HG03064 (cell line): Measurements from ENCODE around the gene NELFE.
"Not testable (repeated sequence)": the region's sequence is repeated elsewhere in the genome, so short reads cannot be mapped to it uniquely, and the experiment has no call there.

Experiments used
- ATAC-seq: cut with Tn5 transposase; IDR thresholded peaks from one replicate; pipeline ENCODE4 v1.9.1; 2021; ENCODE audit warnings: low read depth; ENCODE audit not compliant: unreplicated experiment

NELFE gene

DNA sequence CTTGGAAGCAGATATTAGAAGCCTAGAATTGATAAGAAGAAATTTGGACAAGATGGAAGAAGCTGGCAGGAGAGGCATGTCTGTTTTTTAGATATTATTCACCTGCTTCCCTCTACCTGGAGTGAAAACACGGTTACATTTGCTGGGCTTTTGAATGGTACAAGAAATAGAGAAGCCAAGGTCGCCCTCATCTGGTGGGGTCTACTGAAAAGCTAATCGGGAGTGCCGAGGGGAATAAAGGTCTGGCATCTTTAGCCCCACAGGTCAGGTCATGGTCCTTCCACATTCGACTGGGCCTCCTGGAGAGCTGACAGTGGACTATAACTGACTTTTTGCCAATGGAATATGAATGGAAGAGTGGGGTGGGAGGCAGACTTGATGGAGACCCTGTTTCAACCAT lies 35.8 kb downstream of the NELFE start:
- no peak for ATAC-seq

DNA sequence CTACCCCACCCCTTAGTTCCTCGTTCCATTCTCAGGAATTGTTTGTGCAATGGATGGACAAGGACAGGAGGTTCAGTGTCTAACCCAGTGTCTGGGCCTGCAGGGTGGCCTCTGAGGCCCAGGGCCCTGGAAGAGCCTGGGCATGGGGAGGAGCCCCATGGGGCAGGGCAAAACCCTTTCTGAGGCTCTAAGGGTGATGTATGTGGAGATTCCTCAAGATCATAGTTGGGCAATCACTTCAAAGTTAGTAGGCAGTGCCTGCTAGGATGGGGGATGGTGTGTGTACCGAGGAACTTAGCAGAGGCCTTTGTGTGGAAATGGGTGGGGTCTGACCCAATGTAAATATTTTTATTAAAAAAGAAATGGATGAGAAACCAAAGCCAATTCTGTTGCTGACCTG lies 38.0 kb downstream of the NELFE start:
- no peak for ATAC-seq

DNA sequence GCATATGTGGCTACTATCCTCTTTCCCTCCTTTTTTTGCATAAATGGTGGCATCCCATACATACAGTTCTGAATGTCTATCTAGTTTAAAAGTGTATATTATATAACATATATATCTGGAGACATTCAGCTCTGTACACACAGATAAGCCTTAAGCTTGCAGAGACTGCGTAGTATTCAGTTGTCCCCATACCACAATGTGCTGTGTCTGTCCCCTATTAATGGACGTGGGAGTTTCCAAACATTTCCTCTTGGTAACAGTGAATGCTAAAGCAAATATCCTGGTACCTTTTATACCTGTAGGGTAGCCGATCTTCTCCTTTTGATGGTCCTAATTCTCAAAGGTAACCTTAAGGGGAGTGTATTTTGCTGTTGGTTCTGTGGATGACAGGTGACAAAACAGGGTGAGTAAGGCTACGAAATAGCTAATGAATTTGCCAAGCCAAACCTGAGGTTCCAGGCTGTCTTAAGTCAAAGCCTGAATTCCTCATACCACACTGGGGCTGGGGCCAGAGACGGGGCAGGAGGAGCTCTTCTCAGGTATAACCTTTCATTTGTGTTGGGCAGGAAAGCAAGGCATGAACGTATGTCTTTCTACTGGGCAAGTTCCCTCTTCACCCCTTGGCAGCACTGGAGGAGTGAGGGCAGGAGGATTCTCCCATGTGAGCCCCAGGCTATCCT lies 39.0 kb downstream of the NELFE start:
- no peak for ATAC-seq

DNA sequence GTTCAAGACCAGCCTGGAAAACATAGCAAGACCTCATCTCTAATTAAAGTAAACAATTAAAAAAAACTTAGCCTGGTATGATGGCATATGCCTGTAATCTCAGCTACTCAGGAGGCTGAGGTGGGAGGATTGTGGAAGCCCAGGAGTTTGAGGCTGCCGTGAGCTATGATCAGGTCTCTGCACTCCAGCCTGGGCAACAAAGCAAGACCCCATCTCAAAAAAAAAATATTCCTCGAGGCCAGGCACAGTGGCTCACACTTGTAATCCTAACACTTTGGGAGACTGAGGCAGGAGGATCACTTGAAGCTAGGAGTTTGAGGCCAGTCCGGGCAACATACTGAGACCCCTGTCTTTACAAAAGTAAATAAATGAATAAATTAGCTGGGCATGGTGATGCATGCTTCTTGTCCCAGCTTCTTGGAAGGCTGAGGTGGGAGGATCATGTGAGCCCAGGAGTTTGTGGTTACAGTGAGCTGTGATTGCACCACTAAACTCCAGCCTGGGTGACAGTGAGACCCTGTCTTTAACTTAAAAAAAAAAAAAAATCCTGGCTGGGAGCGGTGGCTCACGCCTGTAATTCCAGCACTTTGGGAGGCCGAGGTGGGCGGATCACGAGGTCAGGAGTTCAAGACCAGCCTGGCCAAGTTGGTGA lies 40.6 kb downstream of the NELFE start:
- no peak for ATAC-seq

DNA sequence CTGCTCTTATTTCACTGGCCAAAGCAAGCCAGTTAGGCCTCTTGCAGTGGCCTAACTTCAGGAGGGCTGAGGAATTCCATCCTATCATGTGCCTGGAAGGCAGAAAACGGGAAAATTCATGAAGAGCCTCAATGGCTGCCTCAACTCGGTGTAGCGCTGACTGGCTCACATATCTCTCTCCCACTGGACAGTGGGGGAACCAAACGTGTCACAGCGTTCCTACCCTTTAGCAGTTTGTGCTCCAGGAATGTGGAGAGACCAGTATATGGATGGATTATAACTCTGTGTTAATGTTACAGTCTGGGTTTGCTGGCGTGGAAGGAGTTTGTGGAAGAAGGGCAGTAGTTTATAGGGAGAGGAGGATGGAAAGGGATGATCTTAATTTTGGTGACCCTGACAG lies 43.0 kb downstream of the NELFE start:
- ATAC-seq = no peak

DNA sequence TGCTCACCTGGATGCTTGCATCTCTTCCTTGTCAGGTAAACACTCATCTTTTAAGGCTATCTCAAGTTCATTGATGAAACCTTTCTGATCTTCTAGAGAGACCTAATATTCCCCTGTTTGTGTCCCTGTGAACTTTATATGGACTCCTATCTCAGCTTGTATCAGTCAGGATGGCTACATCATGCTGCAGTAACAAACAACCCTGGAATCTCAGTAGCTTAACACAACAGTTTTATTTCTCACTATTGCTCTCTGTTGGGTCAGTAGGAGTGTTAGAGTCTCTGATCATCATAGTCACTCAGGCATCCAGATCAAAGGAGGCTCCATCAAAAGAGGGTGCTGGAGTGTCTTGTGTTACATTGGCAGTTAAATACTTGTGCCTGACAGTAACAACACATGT lies 43.4 kb downstream of the NELFE start:
- no peak for ATAC-seq

DNA sequence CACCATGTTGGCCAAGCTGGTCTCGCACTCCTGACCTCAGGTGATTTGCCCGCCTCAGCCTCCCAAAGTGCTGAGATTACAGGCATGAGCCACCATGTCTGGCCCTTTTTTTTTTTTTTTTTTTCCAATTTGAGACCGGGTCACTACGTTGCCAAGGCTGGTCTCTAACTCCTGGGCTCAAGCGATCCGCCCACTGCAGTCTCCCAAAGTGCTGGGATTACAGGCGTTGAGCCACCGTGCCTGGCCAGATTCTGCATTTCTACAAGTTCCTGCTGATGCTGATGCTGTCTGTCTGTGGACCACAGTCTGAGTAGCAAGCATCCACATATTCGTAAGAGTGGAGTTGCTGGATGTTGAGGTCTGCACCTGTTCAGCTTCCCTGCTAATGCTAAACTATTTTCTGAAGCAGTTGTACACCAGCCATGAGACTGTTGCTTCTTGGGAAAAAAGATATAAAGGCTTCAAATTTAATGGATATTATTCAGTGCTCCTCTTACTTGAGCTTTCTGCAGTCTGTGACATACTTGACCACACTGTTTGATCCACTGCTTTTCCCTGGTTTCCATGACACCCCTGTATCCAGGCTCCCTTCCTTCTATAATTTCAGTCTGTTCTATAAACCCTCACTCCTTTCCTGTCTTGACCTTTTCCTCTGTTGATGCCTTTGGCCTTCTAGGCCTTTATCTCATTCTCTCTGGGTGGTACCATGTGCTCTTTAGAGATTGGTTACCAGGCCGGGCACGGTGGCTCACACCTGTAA lies 46.8 kb downstream of the NELFE start:
- no peak for ATAC-seq

DNA sequence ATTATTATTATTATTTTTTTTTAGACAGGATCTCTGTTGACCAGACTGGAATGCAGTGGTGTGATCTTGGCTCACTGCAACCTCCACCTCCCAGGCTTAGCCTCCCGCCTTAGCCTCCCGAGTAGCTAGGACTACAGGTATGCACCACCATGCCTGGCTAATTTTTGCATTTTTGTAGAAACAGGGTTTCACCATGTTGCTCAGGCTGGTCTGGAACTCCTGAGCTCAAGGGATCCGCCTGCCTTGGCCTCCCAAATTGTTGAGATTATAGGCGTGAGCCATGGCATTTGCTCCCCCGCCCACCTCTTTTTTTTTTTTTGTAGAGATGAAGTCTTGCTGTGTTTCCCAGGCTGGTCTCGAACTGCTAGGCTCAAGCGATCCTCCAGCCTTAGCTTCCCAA lies 49.5 kb downstream of the NELFE start:
- not testable (repeated sequence) for ATAC-seq

DNA sequence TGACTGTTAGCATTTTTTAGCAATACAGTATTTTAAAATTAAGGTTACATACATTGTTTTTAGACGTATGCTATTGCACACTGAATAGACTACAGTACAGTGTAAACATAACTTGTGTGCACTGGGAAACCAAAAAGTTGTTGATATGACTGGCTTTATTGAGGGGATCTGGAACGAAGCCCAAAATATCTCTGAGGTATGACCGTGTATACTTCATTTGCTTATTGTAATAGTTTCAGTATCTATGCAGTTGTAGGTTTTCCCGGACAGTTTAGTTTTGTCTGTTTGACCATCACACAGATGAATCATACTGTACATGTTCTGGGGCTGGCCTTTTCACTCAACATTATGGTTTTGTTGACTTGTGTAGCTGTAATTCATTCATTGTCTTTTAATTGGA lies 50.0 kb downstream of the NELFE start:
- ATAC-seq = no peak

DNA sequence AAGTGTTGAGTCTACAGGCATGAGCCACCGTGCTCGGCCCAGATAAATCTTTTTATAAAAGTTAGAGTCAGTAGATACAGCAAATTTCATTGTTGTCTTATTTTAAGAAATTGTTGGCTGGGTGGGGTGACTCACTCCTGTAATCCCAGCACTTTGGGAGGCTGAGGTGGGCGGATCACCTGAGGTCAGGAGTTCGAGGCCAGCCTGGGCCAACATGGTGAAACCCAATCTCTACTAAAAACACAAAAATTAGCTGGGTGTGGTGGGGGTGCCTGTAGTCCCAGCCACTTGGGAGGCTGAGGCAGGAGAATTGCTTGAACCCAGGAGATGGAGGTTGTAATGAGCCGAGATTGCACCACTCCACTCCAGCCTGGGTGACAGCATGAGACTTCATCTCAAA lies 50.5 kb downstream of the NELFE start:
- ATAC-seq = not testable (repeated sequence)

DNA sequence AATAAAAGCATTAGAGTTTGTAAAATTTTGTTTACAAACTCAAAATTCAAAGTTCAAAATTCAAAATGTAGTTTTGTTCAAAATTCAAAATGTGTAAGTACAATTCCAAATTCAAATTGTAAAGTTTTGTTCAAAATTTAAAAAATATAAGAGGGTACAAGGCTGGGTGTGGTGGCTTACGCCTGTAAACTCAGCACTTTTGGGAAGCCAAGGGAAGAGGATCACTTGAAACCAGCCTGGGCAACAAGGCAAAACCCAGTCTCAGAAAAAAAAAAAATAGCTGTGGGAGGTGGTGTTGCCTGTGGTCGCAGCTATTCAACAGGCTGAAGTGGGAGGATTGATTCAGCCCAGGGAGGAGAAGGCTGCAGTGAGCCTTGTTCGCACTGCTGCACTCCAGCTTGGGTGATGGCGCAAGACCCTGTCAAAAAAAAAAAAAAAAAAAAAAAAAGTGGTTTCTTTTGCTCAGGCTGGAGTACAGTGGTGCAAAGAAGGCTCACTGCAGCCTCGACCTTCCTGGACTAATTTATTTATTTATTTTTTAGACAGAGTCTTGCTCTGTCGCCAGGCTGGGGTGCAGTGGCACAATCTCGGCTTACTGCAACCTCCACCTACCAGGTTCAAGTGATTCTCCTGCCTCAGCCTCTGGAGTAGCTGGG lies 51.5 kb downstream of the NELFE start:
- no peak for ATAC-seq

DNA sequence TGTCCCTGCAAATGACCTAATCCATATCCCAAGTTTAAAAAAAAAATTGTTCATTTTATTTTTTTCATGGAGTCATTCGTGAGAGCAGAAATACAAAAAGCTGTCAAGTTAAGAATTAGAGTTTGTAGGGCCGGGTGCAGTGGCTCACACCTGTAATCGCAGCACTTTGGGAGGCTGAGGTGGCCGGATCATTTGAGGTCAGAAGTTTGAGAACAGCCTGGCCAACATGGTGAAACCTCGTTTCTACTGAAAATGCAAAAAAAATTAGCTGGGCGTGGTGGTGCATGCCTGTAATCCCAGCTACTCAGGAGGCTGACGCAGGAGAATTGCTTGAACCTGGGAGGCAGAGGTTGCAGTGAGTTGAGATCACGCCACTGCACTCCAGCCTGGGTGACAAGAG lies 52.0 kb downstream of the NELFE start:
- not testable (repeated sequence) for ATAC-seq

DNA sequence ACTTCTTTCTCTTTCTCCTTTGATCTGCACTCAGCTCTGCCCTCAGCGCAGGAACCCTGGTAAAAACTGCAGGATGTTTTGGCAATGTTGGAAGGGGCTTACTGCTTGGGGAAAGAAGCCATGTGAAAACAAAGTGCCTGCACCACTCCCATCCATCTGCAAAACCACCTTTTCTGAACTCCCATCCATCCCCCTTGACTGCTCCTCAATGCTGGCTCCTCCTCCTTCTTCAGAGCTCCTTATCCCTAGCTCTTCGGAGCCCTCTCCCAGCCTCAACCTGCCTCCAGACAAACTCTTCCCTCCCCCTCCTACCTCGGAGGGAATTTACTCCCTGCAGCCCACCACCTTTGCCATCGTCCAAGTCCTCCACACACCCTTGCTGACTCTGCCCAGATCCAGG lies 52.6 kb downstream of the NELFE start:
- no peak for ATAC-seq

DNA sequence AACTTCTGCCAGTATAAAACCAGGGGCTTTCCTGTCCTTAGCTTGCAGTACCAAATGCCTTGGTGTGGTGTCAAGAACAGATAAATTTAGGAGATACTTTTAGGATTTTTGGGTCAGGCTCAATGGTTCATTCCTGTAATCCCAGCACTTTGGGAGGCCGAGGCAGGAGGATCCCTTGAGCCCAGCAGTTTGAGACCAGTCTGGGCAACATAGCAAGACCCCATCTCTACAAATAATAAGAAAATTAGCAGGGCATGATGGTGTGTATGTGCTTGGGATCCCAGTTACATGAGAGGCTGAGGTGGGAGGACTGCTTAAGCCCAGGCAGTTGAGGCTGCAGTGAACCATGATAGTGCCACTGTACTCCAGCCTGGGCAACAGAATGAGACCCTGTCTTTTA lies 53.7 kb downstream of the NELFE start:
- no peak for ATAC-seq

DNA sequence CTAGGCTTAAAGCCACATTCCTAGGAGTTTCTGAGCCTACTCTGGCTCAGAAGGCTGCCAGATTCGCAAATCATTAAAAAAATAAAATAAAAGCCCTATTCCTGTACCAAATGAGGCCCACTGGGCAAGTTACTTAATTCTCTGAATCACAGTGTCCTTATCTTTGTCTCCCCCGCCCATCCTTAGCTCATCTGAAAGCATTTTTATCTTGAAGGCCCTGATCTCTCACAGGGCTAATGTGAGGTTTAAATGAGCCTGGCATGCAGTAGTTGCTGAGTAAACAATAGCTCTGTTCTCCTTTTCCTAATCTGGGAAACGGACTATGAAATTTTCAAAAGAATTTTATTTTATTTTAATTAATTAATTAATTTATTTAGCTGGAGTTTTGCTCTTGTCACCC lies 54.8 kb downstream of the NELFE start:
- no peak for ATAC-seq
